ENCODE results near the gene MPG. TPM values are rescaled to one million over a fixed set of nuclear protein-coding genes. Genes with fewer than 3 reads are reported as not detected.
"Not testable (repeated sequence)": the region's sequence is repeated elsewhere in the genome, so short reads cannot be mapped to it uniquely, and the experiment has no call there.

The MPG gene, protein sequence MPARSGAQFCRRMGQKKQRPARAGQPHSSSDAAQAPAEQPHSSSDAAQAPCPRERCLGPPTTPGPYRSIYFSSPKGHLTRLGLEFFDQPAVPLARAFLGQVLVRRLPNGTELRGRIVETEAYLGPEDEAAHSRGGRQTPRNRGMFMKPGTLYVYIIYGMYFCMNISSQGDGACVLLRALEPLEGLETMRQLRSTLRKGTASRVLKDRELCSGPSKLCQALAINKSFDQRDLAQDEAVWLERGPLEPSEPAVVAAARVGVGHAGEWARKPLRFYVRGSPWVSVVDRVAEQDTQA
- polyA plus RNA-seq (2011; rRNA removed) (47.3 and 78.3 TPM in 2 replicates), polyA minus RNA-seq (2011; rRNA and poly(A)+ RNA removed) (16.1 and 24.4 TPM in 2 replicates)

GRCh38 chr16:77807-78443, at the start of gene MPG:
MPG (plus strand) TSS chr16:78225; CDS start chr16:78310, 85 bp downstream.
- POLR2A ChIA-PET = no interaction called here
- CTCF ChIA-PET = interaction anchor here (1.2 to 2.9 kb wide), 2 partner anchors 12 to 19 kb away, joined by 9 to 11 read pairs; no protein-coding TSS in a partner anchor
- TF ChIP-seq CTCF (IDR thresholded peaks at IDR 0.05; ENCODE audit: low read depth, low read length) = no peak
- Histone ChIP-seq H3K9me3 (ENCODE audit: control insufficient read depth, insufficient read depth, low read length) (no peaks in the 10 kb centered on the region; the same call in 1 of the 2 replicates), H3K4me3 (ENCODE audit: low read depth, low read length) (peak within 1 kb of the TSS; percentile 76), H3K27me3 (ENCODE audit: control insufficient read depth, insufficient read depth, low read length) (no peaks in the 10 kb centered on the region), H3K27ac (ENCODE audit: low read depth, low read length) (peak within 1 kb of the TSS; percentile 98)
- DNase-seq (ENCODE audit: low read depth, low spot score) = no peak

- POLR2A ChIA-PET; H3K27ac ChIP-seq (ENCODE audit: low read depth, low read length); CTCF ChIA-PET; DNase-seq (ENCODE audit: low read depth, low spot score); H3K4me3 ChIP-seq (ENCODE audit: low read depth, low read length); H3K9me3 ChIP-seq (ENCODE audit: control insufficient read depth, insufficient read depth, low read length); H3K27me3 ChIP-seq (ENCODE audit: control insufficient read depth, insufficient read depth, low read length): not testable (repeated sequence)
These were observed 47.4 kb upstream of the MPG start for GRCh38 chr16:30627-31026.

- CTCF ChIA-PET; H3K4me3 ChIP-seq (ENCODE audit: low read depth, low read length); POLR2A ChIA-PET; DNase-seq (ENCODE audit: low read depth, low spot score); H3K9me3 ChIP-seq (ENCODE audit: control insufficient read depth, insufficient read depth, low read length); H3K27ac ChIP-seq (ENCODE audit: low read depth, low read length); H3K27me3 ChIP-seq (ENCODE audit: control insufficient read depth, insufficient read depth, low read length): not testable (repeated sequence)
These were observed 44.7 kb upstream of the MPG start for GRCh38 chr16:33154-33876.

DNA sequence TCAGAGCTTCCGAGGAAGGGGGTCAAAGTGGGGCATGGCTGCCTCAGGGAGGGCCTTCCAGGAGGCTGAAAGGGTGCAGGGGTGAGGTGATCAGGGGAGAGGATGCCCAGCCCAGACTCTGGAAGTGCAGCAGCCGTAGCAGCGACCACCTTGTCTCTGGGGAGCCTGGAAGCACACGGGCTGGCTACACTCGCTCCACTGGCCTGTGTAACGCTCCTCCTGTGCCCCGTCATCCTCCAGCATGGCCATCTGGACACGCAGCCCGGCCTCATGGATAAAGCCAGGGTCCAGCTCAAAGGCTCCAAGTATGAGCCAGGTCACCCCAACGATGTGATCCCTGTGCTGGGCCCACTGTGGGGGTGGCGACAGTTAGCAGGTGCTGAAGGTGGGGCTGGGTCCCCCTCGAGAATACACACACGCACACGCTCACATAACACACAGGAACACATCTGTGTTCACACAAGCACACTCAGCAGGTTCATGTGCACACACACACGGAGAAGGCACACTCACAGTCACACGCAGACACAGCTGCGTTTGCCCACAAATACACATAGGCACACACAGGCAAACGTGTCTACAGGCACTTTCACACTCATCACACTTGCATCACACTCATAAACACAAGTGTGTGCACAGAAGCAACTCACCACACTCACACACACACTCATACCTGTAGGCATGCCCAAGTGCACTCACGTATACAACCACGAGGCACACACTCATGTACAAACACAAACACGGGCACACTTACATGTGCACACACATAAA, 44.0 kb upstream of the MPG start:
- ChIA-PET POLR2A (no interaction called here), CTCF (no interaction called here)
- Histone ChIP-seq H3K4me3 (ENCODE audit: low read depth, low read length) (no peak overlapping the region), H3K27ac (ENCODE audit: low read depth, low read length) (no peak overlapping the region), H3K27me3 (ENCODE audit: control insufficient read depth, insufficient read depth, low read length) (no peaks in the 10 kb centered on the region), H3K9me3 (ENCODE audit: control insufficient read depth, insufficient read depth, low read length) (peaks cover 2% of the 10 kb centered on the region; the same call in 1 of the 2 replicates)
- no peak for TF ChIP-seq CTCF (IDR thresholded peaks at IDR 0.05; ENCODE audit: low read depth, low read length)
- no peak for DNase-seq (ENCODE audit: low read depth, low spot score)

DNA sequence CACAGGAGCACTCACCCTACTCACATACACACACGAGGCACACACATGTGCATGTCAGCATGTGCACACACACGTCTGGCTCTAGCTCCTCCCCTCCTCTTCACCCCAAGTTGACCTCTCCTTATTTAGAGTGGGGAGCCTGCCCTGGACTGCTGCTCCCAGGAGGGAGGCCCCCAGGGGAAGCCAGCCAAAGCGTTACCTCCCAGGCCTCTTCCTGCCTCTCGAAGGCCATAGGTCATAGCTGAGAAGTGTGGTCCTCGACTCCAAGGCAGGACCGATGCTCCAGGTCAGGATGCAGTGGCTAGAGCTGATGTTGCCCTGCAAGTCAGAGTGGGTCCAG, 43.4 kb upstream of the MPG start:
- Histone ChIP-seq H3K27ac (ENCODE audit: low read depth, low read length) (no peak overlapping the region), H3K4me3 (ENCODE audit: low read depth, low read length) (no peak overlapping the region), H3K9me3 (ENCODE audit: control insufficient read depth, insufficient read depth, low read length) (peaks cover 2% of the 10 kb centered on the region; the same call in 1 of the 2 replicates), H3K27me3 (ENCODE audit: control insufficient read depth, insufficient read depth, low read length) (no peaks in the 10 kb centered on the region)
- DNase-seq (ENCODE audit: low read depth, low spot score) = no peak
- ChIA-PET CTCF (no interaction called here), POLR2A (no interaction called here)
- no peak for TF ChIP-seq CTCF (IDR thresholded peaks at IDR 0.05; ENCODE audit: low read depth, low read length)
